Sigmoid colon (tissue), 4 donors: Measurements from ENCODE around the gene ARL17B.
"Not testable (repeated sequence)": the region's sequence is repeated elsewhere in the genome, so short reads cannot be mapped to it uniquely, and the experiment has no call there.

Experiments
- CTCF ChIP-seq, 4 experiments: fragments of 450-650 bp in 3 of 4; fragments of 200-600 bp in 1 of 4; IDR thresholded peaks; one replicate each; pipeline ENCODE4 v1.5.1; 2016 to 2019; ENCODE audit warnings: antibody characterized with exemption in 4 of 4, mild to moderate bottlenecking in 3 of 4, moderate library complexity in 2 of 4
- EP300 ChIP-seq, 4 donors: sonication (generic); formaldehyde crosslinking; IDR thresholded peaks; one replicate each; pipeline ENCODE4 v1.6.1; 2017; ENCODE audit warnings: antibody characterized with exemption in 4 of 4

GRCh38 chr17:46401033-46401787 lies 39.6 kb upstream of the ARL17B start:
- not testable (repeated sequence) for TF ChIP-seq EP300, CTCF (IDR thresholded peaks at IDR 0.05)
